Colonic mucosa (tissue), 4 donors: ENCODE results near the gene ANKRD40CL. TPM values are rescaled to one million over a fixed set of nuclear protein-coding genes. Genes with fewer than 3 reads are reported as not detected.

Experiments
- DNase-seq: peaks from one replicate; pipeline ENCODE4 v3.0.0-alpha.2; 2020
- H3K27ac ChIP-seq: fragments of 200-600 bp; one replicate; pipeline ENCODE4 v1.8.0; 2021
- H3K27me3 ChIP-seq: fragments of 200-600 bp; one replicate; pipeline ENCODE4 v1.8.0; 2021
- H3K36me3 ChIP-seq: fragments of 200-600 bp; one replicate; pipeline ENCODE4 v1.8.0; 2021
- H3K4me1 ChIP-seq: fragments of 200-600 bp; one replicate; pipeline ENCODE4 v1.8.0; 2021; ENCODE audit warnings: mild to moderate bottlenecking
- H3K4me3 ChIP-seq: fragments of 200-600 bp; one replicate; pipeline ENCODE4 v1.8.0; 2021
- H3K9ac ChIP-seq, 2 donors: one replicate each; pipeline ENCODE4 v1.7.0; 2013; ENCODE audit warnings: control low read depth in 2 of 2, low read depth in 2 of 2, low read length in 2 of 2
- H3K9me3 ChIP-seq: fragments of 200-600 bp; one replicate; pipeline ENCODE4 v1.8.0; 2021
- CTCF ChIP-seq: fragments of 200-600 bp; IDR thresholded peaks from one replicate; pipeline ENCODE4 v1.8.0; 2022; ENCODE audit warnings: antibody characterized with exemption, mild to moderate bottlenecking
- intact Hi-C: fragments of 100-400 bp; cut with DNase I; formaldehyde crosslinking; loops from one replicate; pipeline ENCODE4 v1.14.1; 2022
- total RNA-seq, 2 donors: library from RNA; stranded (reverse); fragmentation: NEBNext Ultra II Directional in 1 of 2; extraction: Animal tissue kit (Norgen Biotek cat#: 25700) in 1 of 2; gene quantifications; one replicate each; pipeline ENCODE4 v1.2.1, GENCODE V29; 2021
- donor health status: healthy.
- donor health status: DM: no; HTN: no; CAD: no.
- donor health status: DM: no; HTN: no; CAD: no.

ANKRD40CL gene
- total RNA-seq, 2 donors from 2014 or later = 44.9 to 54.5 TPM

- no peak overlapping the region for H3K27ac ChIP-seq
- no peaks in the 10 kb centered on the region for H3K4me1 ChIP-seq
- no peak overlapping the region for H3K9ac ChIP-seq
- H3K4me3 ChIP-seq = no peak overlapping the region
- TF ChIP-seq CTCF = no peak
- H3K9me3 ChIP-seq = no peaks in the 10 kb centered on the region
- H3K27me3 ChIP-seq = no peaks in the 10 kb centered on the region
- H3K36me3 ChIP-seq = no peaks in the 10 kb centered on the region
- intact Hi-C loops = no loop called here
- DNase-seq = no peak
Observed at GRCh38 chr17:50797135-50797810, 30.0 kb upstream of the ANKRD40CL start.

- no peak overlapping the region for H3K27ac ChIP-seq
Observed at GRCh38 chr17:50794361-50794760, 27.0 kb upstream of the ANKRD40CL start.

GRCh38 chr17:50793007-50793406, 25.7 kb upstream of the ANKRD40CL start:
- H3K4me3 ChIP-seq = no peak overlapping the region
- no peaks in the 10 kb centered on the region for H3K27me3 ChIP-seq
- no peak overlapping the region for H3K27ac ChIP-seq
- no peak for DNase-seq
- H3K9me3 ChIP-seq = no peaks in the 10 kb centered on the region
- intact Hi-C loops = no loop called here
- H3K4me1 ChIP-seq = no peaks in the 10 kb centered on the region
- no peak for TF ChIP-seq CTCF
- H3K9ac ChIP-seq = no peak overlapping the region
- no peaks in the 10 kb centered on the region for H3K36me3 ChIP-seq

More at GRCh38 chr17:50794361-50794760, 27.0 kb upstream of the ANKRD40CL start:
- Histone ChIP-seq H3K4me1 (no peaks in the 10 kb centered on the region), H3K36me3 (no peaks in the 10 kb centered on the region), H3K9ac (no peak overlapping the region), H3K27me3 (no peaks in the 10 kb centered on the region), H3K4me3 (no peak overlapping the region), H3K9me3 (no peaks in the 10 kb centered on the region)
- no peak for DNase-seq
- no peak for TF ChIP-seq CTCF
- intact Hi-C loops = no loop called here

GRCh38 chr17:50792132-50792531, 24.8 kb upstream of the ANKRD40CL start:
- H3K27me3 ChIP-seq = no peaks in the 10 kb centered on the region
- no peaks in the 10 kb centered on the region for H3K4me1 ChIP-seq
- no peak overlapping the region for H3K9ac ChIP-seq
- no peak for DNase-seq
- no peak for TF ChIP-seq CTCF
- H3K27ac ChIP-seq = no peak overlapping the region
- H3K4me3 ChIP-seq = no peak overlapping the region
- intact Hi-C loops = no loop called here
- H3K9me3 ChIP-seq = no peaks in the 10 kb centered on the region
- no peaks in the 10 kb centered on the region for H3K36me3 ChIP-seq

GRCh38 chr17:50790618-50791017, 23.3 kb upstream of the ANKRD40CL start:
- DNase-seq = no peak
- intact Hi-C loops = no loop called here
- H3K27ac ChIP-seq = no peak overlapping the region
- no peak overlapping the region for H3K4me3 ChIP-seq
- no peaks in the 10 kb centered on the region for H3K4me1 ChIP-seq
- no peaks in the 10 kb centered on the region for H3K36me3 ChIP-seq
- H3K27me3 ChIP-seq = no peaks in the 10 kb centered on the region
- H3K9ac ChIP-seq = no peak overlapping the region
- no peaks in the 10 kb centered on the region for H3K9me3 ChIP-seq
- TF ChIP-seq CTCF = no peak
